H1 (cell line): ENCODE data around the gene NEDD9. TPM values are rescaled to one million over a fixed set of nuclear protein-coding genes. Genes with fewer than 3 reads are reported as not detected.

Experiments
- CTCF ChIA-PET: fragments of 300-600 bp; sonication (Branson Sonifier 250); formaldehyde crosslinking; loops from one replicate; lab custom pipeline; 2021; ENCODE audit not compliant: partially characterized antibody; lab: Charles Lee
- POLR2A ChIA-PET: fragments of 300-600 bp; sonication (Branson Sonifier 250); formaldehyde crosslinking; loops from one replicate; lab custom pipeline; 2021; ENCODE audit warnings: inconsistent platforms; ENCODE audit not compliant: partially characterized antibody; lab: Charles Lee
- DNase-seq, 2 experiments: peaks; one replicate each; pipeline versions ENCODE4 v3.0.0 to v3.0.0-alpha.2; 2010 to 2022; ENCODE audit warnings: low spot score in 2 of 2, low read depth in 1 of 2, mixed read lengths in 1 of 2
- FAIRE-seq: peaks from 2 replicates; lab custom pipeline; 2011; peaks lifted over from hg19 to GRCh38; lab: Jason Lieb, UNC
- H2AFZ ChIP-seq: 2 replicates; pipeline ENCODE4 v1.8.1; 2012; ENCODE audit warnings: low read length, inconsistent platforms
- H2AK5ac ChIP-seq: 2 replicates; pipeline ENCODE4 v1.6.1; 2013; ENCODE audit warnings: low read depth, low read length
- H2BK120ac ChIP-seq: replicated peaks from 2 replicates; pipeline ENCODE3; 2013; ENCODE audit warnings: low read depth, low read length, inconsistent platforms
- H2BK12ac ChIP-seq: 2 replicates; pipeline ENCODE4 v1.6.1; 2013; ENCODE audit warnings: low read depth, low read length
- H2BK15ac ChIP-seq: 2 replicates; pipeline ENCODE4 v1.6.1; 2013; ENCODE audit warnings: low read length
- H2BK20ac ChIP-seq: 2 replicates; pipeline ENCODE4 v1.6.1; 2013; ENCODE audit warnings: low read length
- H2BK5ac ChIP-seq: 2 replicates; pipeline ENCODE4 v1.6.1; 2013; ENCODE audit warnings: low read depth, low read length
- H3K14ac ChIP-seq: 2 replicates; pipeline ENCODE4 v1.6.1; 2013; ENCODE audit warnings: inconsistent platforms; ENCODE audit not compliant: insufficient read length
- H3K18ac ChIP-seq: 2 replicates; pipeline ENCODE4 v1.6.1; 2013; ENCODE audit warnings: low read length; ENCODE audit errors: extremely low read depth
- H3K23ac ChIP-seq: 2 replicates; pipeline ENCODE4 v1.6.1; 2013; ENCODE audit warnings: inconsistent platforms; ENCODE audit not compliant: insufficient read length
- H3K23me2 ChIP-seq: 2 replicates; pipeline ENCODE4 v1.6.1; 2013; ENCODE audit warnings: low read depth, low read length
- H3K27ac ChIP-seq: 2 replicates; pipeline ENCODE4 v1.6.1; 2011; ENCODE audit warnings: low read depth, low read length, inconsistent platforms
- H3K27me3 ChIP-seq, 4 experiments: replicated peaks in 1 of 4; 1 replicate in 1 of 4; 2 replicates in 3 of 4; pipeline versions ENCODE4 v1.6.1 to v1.8.1; 2011 to 2013; ENCODE audit warnings: low read length in 3 of 4, mild to moderate bottlenecking in 3 of 4, inconsistent platforms in 2 of 4, mixed read lengths in 2 of 4, moderate library complexity in 1 of 4; ENCODE audit not compliant: control insufficient read depth in 3 of 4, insufficient read depth in 3 of 4; ENCODE audit errors: extremely low read depth in 1 of 4
- H3K36me3 ChIP-seq, 4 experiments: 2 replicates each; pipeline versions ENCODE4 v1.6.1 to v1.8.1; 2011 to 2013; ENCODE audit warnings: mild to moderate bottlenecking in 4 of 4, low read length in 3 of 4, moderate library complexity in 2 of 4, control low read depth in 1 of 4, inconsistent platforms in 1 of 4; ENCODE audit not compliant: insufficient read depth in 4 of 4, control insufficient read depth in 2 of 4
- H3K4ac ChIP-seq: replicated peaks from 2 replicates; pipeline ENCODE3; 2013; ENCODE audit warnings: low read length, low read depth, mixed read lengths, inconsistent platforms; ENCODE audit not compliant: insufficient read length
- H3K4me1 ChIP-seq, 4 experiments: replicated peaks in 1 of 4; 1 replicate in 1 of 4; 2 replicates in 3 of 4; pipeline versions ENCODE4 v1.6.1 to v1.8.1; 2011 to 2013; ENCODE audit warnings: low read length in 3 of 4, inconsistent platforms in 2 of 4, mixed read lengths in 1 of 4; ENCODE audit not compliant: insufficient read depth in 4 of 4, control insufficient read depth in 3 of 4
- H3K4me2 ChIP-seq, 2 experiments: 2 replicates each; pipeline versions ENCODE4 v1.6.1 to v1.8.1; 2011 to 2013; ENCODE audit warnings: low read depth in 2 of 2, low read length in 2 of 2, control low read depth in 1 of 2, inconsistent platforms in 1 of 2, mild to moderate bottlenecking in 1 of 2; ENCODE audit not compliant: insufficient read depth in 1 of 2
- H3K4me3 ChIP-seq, 4 experiments: fragments of 200-600, 300-600 bp in 1 of 4; sonication (generic), shearing (Covaris generic), sonication (Bioruptor Twin) in 1 of 4; 2 replicates each; pipeline versions ENCODE4 v1.5.1 to v1.8.1; 2011 to 2016; ENCODE audit warnings: low read length in 4 of 4, low read depth in 3 of 4, control low read depth in 2 of 4, inconsistent platforms in 2 of 4, mild to moderate bottlenecking in 2 of 4, mixed read lengths in 1 of 4, moderate library complexity in 1 of 4; ENCODE audit not compliant: insufficient read depth in 2 of 4; ENCODE audit errors: extremely low read depth in 1 of 4
- H3K56ac ChIP-seq: replicated peaks from 2 replicates; pipeline ENCODE3; 2013; ENCODE audit warnings: low read depth, mild to moderate bottlenecking, mixed read lengths, low read length, inconsistent platforms; ENCODE audit not compliant: insufficient read length
- H3K79me1 ChIP-seq: 2 replicates; pipeline ENCODE4 v1.6.1; 2013; ENCODE audit warnings: low read depth, low read length, control low read depth
- H3K79me2 ChIP-seq, 2 experiments: 2 replicates each; pipeline versions ENCODE4 v1.6.1 to v1.8.1; 2012 to 2013; ENCODE audit warnings: low read length in 2 of 2, mild to moderate bottlenecking in 2 of 2, inconsistent platforms in 1 of 2; ENCODE audit not compliant: insufficient read depth in 2 of 2, control insufficient read depth in 1 of 2
- H3K9ac ChIP-seq, 4 experiments: replicated peaks in 1 of 4; 1 replicate in 1 of 4; 2 replicates in 3 of 4; pipeline versions ENCODE4 v1.6.1 to v1.8.1; 2011 to 2013; ENCODE audit warnings: low read depth in 3 of 4, low read length in 3 of 4, control low read depth in 2 of 4, mild to moderate bottlenecking in 2 of 4, moderate library complexity in 2 of 4, inconsistent platforms in 1 of 4; ENCODE audit errors: extremely low read depth in 1 of 4
- H3K9me3 ChIP-seq, 2 experiments: 2 replicates each; pipeline versions ENCODE4 v1.6.1 to v1.8.1; 2012 to 2013; ENCODE audit warnings: mild to moderate bottlenecking in 2 of 2, moderate library complexity in 2 of 2, control low read depth in 1 of 2, inconsistent platforms in 1 of 2, low read depth in 1 of 2, low read length in 1 of 2, mixed read lengths in 1 of 2; ENCODE audit not compliant: insufficient read depth in 2 of 2
- H4K20me1 ChIP-seq, 2 experiments: replicated peaks in 1 of 2; 2 replicates each; pipeline versions ENCODE3 to v1.8.1; 2011 to 2013; ENCODE audit warnings: inconsistent platforms in 2 of 2, low read length in 2 of 2, mild to moderate bottlenecking in 1 of 2; ENCODE audit not compliant: insufficient read depth in 2 of 2, control insufficient read depth in 1 of 2
- H4K5ac ChIP-seq: 2 replicates; pipeline ENCODE4 v1.6.1; 2013; ENCODE audit warnings: low read length, low read depth, mixed read lengths, inconsistent platforms; ENCODE audit not compliant: insufficient read length
- H4K8ac ChIP-seq: 2 replicates; pipeline ENCODE4 v1.8.0; 2013; ENCODE audit warnings: mild to moderate bottlenecking, moderate library complexity, low read length, inconsistent platforms; ENCODE audit not compliant: insufficient read depth; ENCODE audit errors: extremely low read depth
- H4K91ac ChIP-seq: replicated peaks from 2 replicates; pipeline ENCODE3; 2013; ENCODE audit warnings: low read length, mixed read lengths, inconsistent platforms; ENCODE audit not compliant: insufficient read length
- CHD2 ChIP-seq: IDR thresholded peaks from 2 replicates; pipeline ENCODE4 v1.6.1; 2012; ENCODE audit warnings: low read length, improper control_type of control experiment
- WGBS, 2 experiments: shearing (Covaris generic) in 1 of 2; methylation state at CpG; one replicate each; pipeline versions ENCODE4 v1.1.6 to v1.1.7; 2013 to 2015; ENCODE audit warnings: low lambda C conversion rate in 2 of 2, mixed read lengths in 2 of 2, inconsistent platforms in 1 of 2, low coverage in 1 of 2, missing lambda C conversion rate in 1 of 2; ENCODE audit not compliant: insufficient replicate concordance in 2 of 2, insufficient coverage in 1 of 2, insufficient read length in 1 of 2; ENCODE audit errors: extremely low coverage in 1 of 2, missing lambda C conversion rate in 1 of 2; 5-methylcytosine and 5-hydroxymethylcytosine counted together
- polyA plus RNA-seq, 7 experiments: library from polyadenylated mRNA; depleted of rRNA in 3 of 7; stranded (reverse) in 5 of 7; unstranded in 2 of 7; fragments of >200 nt in 5 of 7; fragments of 200-250 nt in 2 of 7; gene quantifications; 1 replicate in 5 of 7; 2 replicates in 1 of 7; 4 replicates in 1 of 7; pipeline versions ENCODE4 v1.2.1 to v1.2.3, GENCODE V29; 2011 to 2013; ENCODE audit warnings: missing spikeins in 2 of 7, mixed read lengths in 2 of 7
- total RNA-seq: library from RNA; stranded (reverse); fragmentation: NEBNext Ultra II Directional; extraction: Animal tissue kit (Norgen Biotek cat#: 25700); gene quantifications from 2 replicates; pipeline ENCODE4 v1.2.1, GENCODE V29; 2021

Gene NEDD9
- total and polyA plus RNA-seq, 2 of the 8 experiments (the other 6 are each of a cell fraction or from before 2014, with no cell fraction given): 3.6 to 12.0 TPM

- CTCF ChIA-PET: no interaction called here
- Histone ChIP-seq H3K4me3 (no peak overlapping the region), H3K14ac (no peak overlapping the region), H3K4ac (no peak overlapping the region), H2BK120ac (no peak overlapping the region), H3K79me2 (no peaks in the 10 kb centered on the region), H3K36me3 (no peaks in the 10 kb centered on the region), H3K27me3 (no peaks in the 10 kb centered on the region), H2BK5ac (no peak overlapping the region), H3K23ac (no peak overlapping the region)
- POLR2A ChIA-PET: no interaction called here
- no peak for TF ChIP-seq CHD2
- TF ChIP-seq, all 59 proteins: peak for 0
- 79% methylated on average over 3 of the region's 3 CpGs; no CpG with 5 or more reads in 1 of the 2 experiments for WGBS, 2 experiments
- Histone ChIP-seq H4K91ac (no peak overlapping the region), H3K23me2 (no peaks in the 10 kb centered on the region), H2BK20ac (no peak overlapping the region), H4K20me1 (no peaks in the 10 kb centered on the region), H3K9ac (no peak overlapping the region), H2AFZ (no peak overlapping the region), H3K4me1 (peaks cover 1 to 7% (median 3%) of the 10 kb centered on the region in 4 experiments; a peak in 3 of 7 replicates), H2AK5ac (no peak overlapping the region), H3K79me1 (no peaks in the 10 kb centered on the region), H3K18ac (no peak overlapping the region), H3K4me2 (no peak overlapping the region), H4K5ac (no peak overlapping the region), H2BK12ac (no peak overlapping the region), H3K27ac (no peak overlapping the region), H2BK15ac (no peak overlapping the region), H3K9me3 (no peaks in the 10 kb centered on the region), H3K56ac (no peak overlapping the region), H4K8ac (no peak overlapping the region)
- no peak for FAIRE-seq
- no peak for DNase-seq
Observed at GRCh38 chr6:11141295-11141694, 91.2 kb downstream of the NEDD9 start.
